HTR-8/SVneo (cell line): ENCODE data around the gene RNPEPL1.

Experiments
- DNase-seq: peaks from one replicate; pipeline ENCODE4 v3.0.0; 2011; ENCODE audit warnings: low spot score, mixed read lengths; ENCODE audit not compliant: insufficient read length
- FAIRE-seq: peaks from 2 replicates; lab custom pipeline; 2011; peaks lifted over from hg19 to GRCh38; lab: Jason Lieb, UNC

Gene RNPEPL1

GRCh38 chr2:240588669-240589068 is 20.4 kb downstream of the RNPEPL1 start:
- DNase-seq (no peak), FAIRE-seq (no peak)

GRCh38 chr2:240589375-240589774 is 21.1 kb downstream of the RNPEPL1 start:
- no peak for FAIRE-seq
- no peak for DNase-seq

GRCh38 chr2:240589850-240590525 is 21.7 kb downstream of the RNPEPL1 start:
- DNase-seq (no peak), FAIRE-seq (no peak)

- DNase-seq (no peak), FAIRE-seq (no peak)
Observed at GRCh38 chr2:240590681-240591111, 22.4 kb downstream of the RNPEPL1 start.

- FAIRE-seq (no peak), DNase-seq (no peak)
Observed at GRCh38 chr2:240591226-240591625, 22.9 kb downstream of the RNPEPL1 start.

GRCh38 chr2:240591784-240592183 is 23.5 kb downstream of the RNPEPL1 start:
- FAIRE-seq = no peak
- DNase-seq = no peak

GRCh38 chr2:240593026-240593702 is 24.9 kb downstream of the RNPEPL1 start:
- DNase-seq (no peak), FAIRE-seq (no peak)

GRCh38 chr2:240593703-240594451 is 25.6 kb downstream of the RNPEPL1 start:
- DNase-seq = no peak
- FAIRE-seq = no peak

GRCh38 chr2:240594511-240595380 is 26.5 kb downstream of the RNPEPL1 start:
- FAIRE-seq = no peak
- no peak for DNase-seq

GRCh38 chr2:240595381-240596079 is 27.2 kb downstream of the RNPEPL1 start:
- FAIRE-seq (no peak), DNase-seq (peak; percentile 17)

GRCh38 chr2:240596080-240596460 is 27.8 kb downstream of the RNPEPL1 start:
- DNase-seq = no peak
- FAIRE-seq = no peak

- no peak for FAIRE-seq
Observed at GRCh38 chr2:240596491-240596931, 28.2 kb downstream of the RNPEPL1 start.

GRCh38 chr2:240597054-240597418 is 28.8 kb downstream of the RNPEPL1 start:
- no peak for DNase-seq
- FAIRE-seq = no peak

More at GRCh38 chr2:240596491-240596931, 28.2 kb downstream of the RNPEPL1 start:
- no peak for DNase-seq

GRCh38 chr2:240597419-240598181 is 29.3 kb downstream of the RNPEPL1 start:
- DNase-seq = no peak
- no peak for FAIRE-seq

- FAIRE-seq (no peak), DNase-seq (no peak)
Observed at GRCh38 chr2:240598311-240598911, 30.1 kb downstream of the RNPEPL1 start.

- DNase-seq (no peak), FAIRE-seq (no peak)
Observed at GRCh38 chr2:240599141-240599583, 30.9 kb downstream of the RNPEPL1 start.

GRCh38 chr2:240600451-240600961 is 32.2 kb downstream of the RNPEPL1 start:
- no peak for DNase-seq
- no peak for FAIRE-seq
